ENCODE measurements around the gene MRI1.

- TF ChIP-seq CTCF (conservative IDR thresholded peaks at IDR 0.05) (no peak), EZH2 (IDR thresholded peaks at IDR 0.05; ENCODE audit: low read depth) (no peak)
Measured at GRCh38 chr19:13758795-13759194, 5.5 kb upstream of the MRI1 start.
